ENCODE data around the gene ADSL. TPM values are rescaled to one million over a fixed set of nuclear protein-coding genes. Genes with fewer than 3 reads are reported as not detected.

Gene ADSL
- total and polyA plus RNA-seq, 2 of the 4 experiments (the other 2 are of a cell fraction), result 93.6 to 229 TPM

DNA sequence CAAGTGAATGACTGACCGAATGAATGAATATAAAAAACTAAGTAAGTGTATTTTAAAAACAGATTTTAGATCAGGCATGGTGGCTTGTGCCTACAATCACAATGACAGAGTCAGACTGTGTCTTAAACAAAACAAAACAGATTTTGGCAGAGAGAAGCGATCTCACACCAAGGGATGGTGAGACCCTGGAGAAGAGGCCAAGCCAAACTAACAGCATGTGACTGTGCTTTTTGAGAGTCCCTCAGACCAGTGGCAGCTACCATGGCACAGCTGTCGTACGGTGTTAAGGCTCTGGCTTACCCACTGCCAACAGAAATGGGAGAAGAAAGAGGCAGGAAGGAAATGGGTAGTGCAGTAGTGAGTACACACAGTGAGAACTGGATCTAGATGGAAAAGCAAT is 84.7 kb downstream of the ADSL start:
- POLR2A ChIA-PET (ENCODE audit: unreplicated experiment), result no interaction called here
- no peak for DNase-seq

More for the DNA sequence above, 84.7 kb downstream of the ADSL start:
- Histone ChIP-seq H2BK20ac (ENCODE audit: low read depth, low read length) (no peak overlapping the region; the same call in 1 of the 2 replicates), H3K27ac (ENCODE audit: insufficient read depth, low read length) (no peak overlapping the region), H2AK9ac (replicated peaks; ENCODE audit: low read depth, low read length, poor library complexity) (peak overlapping the region; percentile 34), H3K27me3 (ENCODE audit: control insufficient read depth, insufficient read depth, low read length) (no peaks in the 10 kb centered on the region), H2BK5ac (ENCODE audit: low read depth, low read length, poor library complexity, severe bottlenecking) (peak overlapping the region; percentile 44), H3K4me1 (ENCODE audit: control insufficient read depth, insufficient read depth, low read length) (peaks cover 8% of the 10 kb centered on the region), H3K9ac (ENCODE audit: low read depth, low read length) (no peak overlapping the region), H3K4ac (ENCODE audit: low read depth, low read length) (no peak overlapping the region; the same call in 1 of the 2 replicates), H3K9me3 (ENCODE audit: control insufficient read depth, insufficient read depth, low read length) (no peaks in the 10 kb centered on the region), H3K9me1 (ENCODE audit: insufficient read depth, low read length) (peaks cover 31% of the 10 kb centered on the region), H3K23ac (ENCODE audit: low read depth, low read length) (peak overlapping the region; percentile 56), H3K14ac (replicated peaks; ENCODE audit: low read depth, low read length) (no peak overlapping the region; the same call in 1 of the 2 replicates), H3K36me3 (ENCODE audit: control insufficient read depth, insufficient read depth, low read length) (peaks cover 44% of the 10 kb centered on the region), H2AK5ac (ENCODE audit: low read depth, low read length) (0 out of 2 replicates have a peak overlapping the region, but pooled peaks have one; percentile 4), H4K20me1 (ENCODE audit: insufficient read depth, low read length) (peaks cover 23% of the 10 kb centered on the region), H4K5ac (ENCODE audit: low read depth, low read length) (peak overlapping the region; percentile 4; the same call in 1 of the 2 replicates), H2BK120ac (ENCODE audit: low read depth, low read length) (no peak overlapping the region), H4K91ac (ENCODE audit: insufficient read depth, low read depth, low read length) (no peak overlapping the region), H3K4me3 (ENCODE audit: insufficient read depth, low read depth, low read length) (no peak overlapping the region), H3K79me1 (ENCODE audit: low read depth in 1 of 2, low read length in 2 of 2) (peaks cover 38 to 86% of the 10 kb centered on the region in 2 experiments), H2BK15ac (ENCODE audit: low read depth, low read length) (no peak overlapping the region), H4K8ac (ENCODE audit: low read depth in 2 of 2, low read length in 2 of 2) (peak overlapping the region in 1 of 2 experiments; percentile 28; a peak in 1 of 4 replicates), H3K56ac (ENCODE audit: extremely low read depth, insufficient read depth, low read length) (no peak overlapping the region), H3K4me2 (ENCODE audit: low read depth, low read length) (no peak overlapping the region), H3K18ac (ENCODE audit: low read depth, low read length) (no peak overlapping the region), H2AFZ (replicated peaks; ENCODE audit: low read length, poor library complexity) (no peak overlapping the region)
- in situ Hi-C loops (cut with MboI; ENCODE audit: low sequenced_read_pairs) (loop anchor here (5.0 to 25.0 kb wide), 2 partner anchors 211 to 456 kb away; no protein-coding TSS in a partner anchor), intact Hi-C loops (cut with micrococcal nuclease) (loop anchor here (1.0 kb wide), 1 partner anchor 13 kb away; no protein-coding TSS in a partner anchor), dilution Hi-C loops (cut with HindIII; ENCODE audit: low sequenced_read_pairs, unreplicated experiment) (no loop called here)
- no peak for ATAC-seq (ENCODE audit: low read depth)
- BruUV-seq (replicated peaks), result no TSS peak
- 80% methylated on average over 1 of the region's 4 CpGs; no CpG with 5 or more reads in 1 of the 2 experiments for whole genome bisulfite sequencing, 2 experiments (ENCODE audit: extremely low coverage in 2 of 2, insufficient read length in 1 of 2)
- CTCF ChIA-PET, result no interaction called here
- TF ChIP-seq, protein P1, sequence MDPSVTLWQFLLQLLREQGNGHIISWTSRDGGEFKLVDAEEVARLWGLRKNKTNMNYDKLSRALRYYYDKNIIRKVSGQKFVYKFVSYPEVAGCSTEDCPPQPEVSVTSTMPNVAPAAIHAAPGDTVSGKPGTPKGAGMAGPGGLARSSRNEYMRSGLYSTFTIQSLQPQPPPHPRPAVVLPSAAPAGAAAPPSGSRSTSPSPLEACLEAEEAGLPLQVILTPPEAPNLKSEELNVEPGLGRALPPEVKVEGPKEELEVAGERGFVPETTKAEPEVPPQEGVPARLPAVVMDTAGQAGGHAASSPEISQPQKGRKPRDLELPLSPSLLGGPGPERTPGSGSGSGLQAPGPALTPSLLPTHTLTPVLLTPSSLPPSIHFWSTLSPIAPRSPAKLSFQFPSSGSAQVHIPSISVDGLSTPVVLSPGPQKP (IDR thresholded peaks at IDR 0.05; ENCODE audit: borderline replicate concordance, low read depth, low read length), result no peak
- no peak for TF ChIP-seq FOS (IDR thresholded peaks at IDR 0.05; ENCODE audit: low read depth, low read length)
- no peak for TF ChIP-seq RCOR1 (IDR thresholded peaks at IDR 0.05; ENCODE audit: insufficient replicate concordance, low read length)
- TF ChIP-seq CHD1 (IDR thresholded peaks at IDR 0.05; ENCODE audit: low read depth, low read length), result no peak
- TF ChIP-seq CEBPB (IDR thresholded peaks at IDR 0.05; ENCODE audit: low read depth, low read length), result no peak
- TF ChIP-seq POLR2A (IDR thresholded peaks at IDR 0.05; ENCODE audit: low read depth, low read length), result no peak
- no peak for TF ChIP-seq BHLHE40 (IDR thresholded peaks at IDR 0.05; ENCODE audit: low read depth, low read length)
- no peak for TF ChIP-seq MXI1 (IDR thresholded peaks at IDR 0.05; ENCODE audit: borderline replicate concordance, low read depth, low read length)
